ENCODE data around the gene FMN2. TPM values are rescaled to one million over a fixed set of nuclear protein-coding genes. Genes with fewer than 3 reads are reported as not detected.

The FMN2 gene
- total RNA-seq, 2 experiments from 2014 or later: not detected

- H3K4me3 Mint-ChIP-seq: no peak overlapping the region
- H3K27ac Mint-ChIP-seq: no peak overlapping the region
- no peaks in the 10 kb centered on the region for H3K36me3 Mint-ChIP-seq (ENCODE audit: low read depth)
- no peaks in the 10 kb centered on the region for H3K9me3 Mint-ChIP-seq
- ATAC-seq (no peak), DNase-seq (no peak)
- peaks cover 2% of the 10 kb centered on the region for H3K27me3 Mint-ChIP-seq
- intact Hi-C loops (cut with micrococcal nuclease): no loop called here
- no peaks in the 10 kb centered on the region for H3K4me1 Mint-ChIP-seq (ENCODE audit: low read depth)
- no peak for TF ChIP-seq CTCF (IDR thresholded peaks at IDR 0.05)
- POLR2A ChIA-PET: no interaction called here
- CTCF ChIA-PET: interaction anchor here (0.9 to 1.9 kb wide), 2 partner anchors 10 to 12 kb away, joined by 3 to 7 read pairs; no protein-coding TSS in a partner anchor
These were observed 47.8 kb downstream of the FMN2 start for GRCh38 chr1:240139511-240139910.

GRCh38 chr1:240145120-240145519, 53.4 kb downstream of the FMN2 start:
- Mint-ChIP-seq H3K4me1 (ENCODE audit: low read depth) (no peaks in the 10 kb centered on the region), H3K9me3 (peaks cover 3% of the 10 kb centered on the region), H3K27me3 (peaks cover under 1% of the 10 kb centered on the region), H3K27ac (no peak overlapping the region), H3K4me3 (no peak overlapping the region), H3K36me3 (ENCODE audit: low read depth) (no peaks in the 10 kb centered on the region)
- no peak for ATAC-seq
- POLR2A ChIA-PET: no interaction called here
- CTCF ChIA-PET: interaction anchor here (1.1 kb wide), 1 partner anchor 8 kb away, joined by 3 read pairs; no protein-coding TSS in a partner anchor
- TF ChIP-seq CTCF (IDR thresholded peaks at IDR 0.05): no peak
- DNase-seq: no peak
- intact Hi-C loops (cut with micrococcal nuclease): no loop called here

GRCh38 chr1:240148333-240148732, 56.6 kb downstream of the FMN2 start:
- POLR2A ChIA-PET: no interaction called here
- no peak for TF ChIP-seq CTCF (IDR thresholded peaks at IDR 0.05)
- Mint-ChIP-seq H3K4me1 (ENCODE audit: low read depth) (no peaks in the 10 kb centered on the region), H3K4me3 (no peak overlapping the region), H3K9me3 (peaks cover 3% of the 10 kb centered on the region), H3K27ac (no peak overlapping the region), H3K27me3 (peaks cover 2% of the 10 kb centered on the region), H3K36me3 (ENCODE audit: low read depth) (no peaks in the 10 kb centered on the region)
- CTCF ChIA-PET: interaction anchor here (2.4 kb wide), 1 partner anchor 17 kb away, joined by 7 read pairs; no protein-coding TSS in a partner anchor
- intact Hi-C loops (cut with micrococcal nuclease): no loop called here
- ATAC-seq (no peak), DNase-seq (no peak)

GRCh38 chr1:240149484-240150094, 57.9 kb downstream of the FMN2 start:
- CTCF ChIA-PET: interaction anchor here (0.6 to 2.4 kb wide), 18 partner anchors 9 to 212 kb away, joined by 3 to 11 read pairs (median 4); no protein-coding TSS in a partner anchor
- POLR2A ChIA-PET: no interaction called here

More at GRCh38 chr1:240149484-240150094, 57.9 kb downstream of the FMN2 start:
- peak; percentile 74 for TF ChIP-seq CTCF (IDR thresholded peaks at IDR 0.05)
- no peak for DNase-seq
- peaks cover 2% of the 10 kb centered on the region for H3K27me3 Mint-ChIP-seq
- no peaks in the 10 kb centered on the region for H3K36me3 Mint-ChIP-seq (ENCODE audit: low read depth)
- no peaks in the 10 kb centered on the region for H3K4me1 Mint-ChIP-seq (ENCODE audit: low read depth)
- H3K4me3 Mint-ChIP-seq: no peak overlapping the region
- H3K27ac Mint-ChIP-seq: no peak overlapping the region
- peaks cover 3% of the 10 kb centered on the region for H3K9me3 Mint-ChIP-seq
- intact Hi-C loops (cut with micrococcal nuclease): loop anchor here (10.0 kb wide), 1 partner anchor 125 kb away; no protein-coding TSS in a partner anchor
- no peak for ATAC-seq
